Natural killer cell (primary cell): Measurements from ENCODE around the gene TXNRD3. TPM values are rescaled to one million over a fixed set of nuclear protein-coding genes. Genes with fewer than 3 reads are reported as not detected.

Experiments used
- ATAC-seq, 3 donors: fragments of 150-1000 bp in 2 of 3; fragments of 200-7000 bp in 1 of 3; cut with Tn5 transposase; 1 replicate in 1 of 3; 2 replicates in 2 of 3; pipeline ENCODE4 v1.10.0; 2021; ENCODE audit warnings: mild to moderate bottlenecking in 2 of 3, moderate library complexity in 2 of 3
- DNase-seq, 2 donors: peaks; one replicate each; pipeline versions ENCODE4 v3.0.0 to v3.0.0-alpha.2; 2013 to 2021; ENCODE audit warnings: mixed read lengths in 1 of 2
- H3K27ac ChIP-seq: one replicate; pipeline ENCODE4 v1.5.1; 2013; ENCODE audit warnings: mild to moderate bottlenecking, low read length
- H3K27me3 ChIP-seq: one replicate; pipeline ENCODE4 v1.6.1; 2013; ENCODE audit warnings: low read length; ENCODE audit not compliant: control insufficient read depth, insufficient read depth
- H3K36me3 ChIP-seq: one replicate; pipeline ENCODE4 v1.6.1; 2013; ENCODE audit warnings: low read length; ENCODE audit not compliant: control insufficient read depth, insufficient read depth
- H3K4me1 ChIP-seq: one replicate; pipeline ENCODE4 v1.6.1; 2013; ENCODE audit warnings: low read length; ENCODE audit not compliant: control insufficient read depth, insufficient read depth
- H3K4me3 ChIP-seq: one replicate; pipeline ENCODE4 v1.5.1; 2013; ENCODE audit warnings: low read length
- H3K9me3 ChIP-seq: one replicate; pipeline ENCODE4 v1.6.1; 2013; ENCODE audit warnings: low read length; ENCODE audit not compliant: control insufficient read depth, insufficient read depth
- H3K27ac Mint-ChIP-seq, 2 donors: one replicate each; pipeline ENCODE4 v1.8.0; 2022; ENCODE audit warnings: mild to moderate bottlenecking in 2 of 2, mixed read lengths in 2 of 2, moderate library complexity in 1 of 2
- H3K27me3 Mint-ChIP-seq, 2 donors: one replicate each; pipeline ENCODE4 v1.8.0; 2022; ENCODE audit warnings: low read depth in 2 of 2, mixed read lengths in 2 of 2
- H3K36me3 Mint-ChIP-seq: one replicate; pipeline ENCODE4 v1.8.0; 2022; ENCODE audit warnings: mixed read lengths
- H3K4me1 Mint-ChIP-seq, 2 donors: one replicate each; pipeline ENCODE4 v1.8.0; 2022; ENCODE audit warnings: mixed read lengths in 2 of 2
- H3K4me3 Mint-ChIP-seq: one replicate; pipeline ENCODE4 v1.8.0; 2022; ENCODE audit warnings: mild to moderate bottlenecking, moderate library complexity, mixed read lengths
- H3K9me3 Mint-ChIP-seq, 2 donors: one replicate each; pipeline ENCODE4 v1.8.0; 2022; ENCODE audit warnings: mixed read lengths in 2 of 2
- WGBS: methylation state at CpG from one replicate; pipeline ENCODE4 v1.1.7; 2013; ENCODE audit warnings: missing lambda C conversion rate; ENCODE audit not compliant: insufficient coverage; 5-methylcytosine and 5-hydroxymethylcytosine counted together
- intact Hi-C: fragments of 100-400 bp; cut with micrococcal nuclease; formaldehyde crosslinking; loops from one replicate; pipeline ENCODE4 v1.14.2; 2022
- total RNA-seq, 4 donors: library from RNA; stranded (reverse); fragments of 120-200 nt in 1 of 4; gene quantifications; one replicate each; pipeline versions ENCODE4 v1.2.3 to v1.2.4, GENCODE V29; 2013 to 2022
- TF ChIP-seq, protein P1 (sequence below): fragments of 200-600 bp; IDR thresholded peaks from one replicate; pipeline ENCODE4 v1.8.0; 2022; ENCODE audit warnings: antibody characterized with exemption

Gene TXNRD3
- total RNA-seq, 3 donors from 2014 or later (not counting 1 experiment from before 2014, with no cell fraction given), result 0.77 to 1.1 (median 0.80) TPM

DNA sequence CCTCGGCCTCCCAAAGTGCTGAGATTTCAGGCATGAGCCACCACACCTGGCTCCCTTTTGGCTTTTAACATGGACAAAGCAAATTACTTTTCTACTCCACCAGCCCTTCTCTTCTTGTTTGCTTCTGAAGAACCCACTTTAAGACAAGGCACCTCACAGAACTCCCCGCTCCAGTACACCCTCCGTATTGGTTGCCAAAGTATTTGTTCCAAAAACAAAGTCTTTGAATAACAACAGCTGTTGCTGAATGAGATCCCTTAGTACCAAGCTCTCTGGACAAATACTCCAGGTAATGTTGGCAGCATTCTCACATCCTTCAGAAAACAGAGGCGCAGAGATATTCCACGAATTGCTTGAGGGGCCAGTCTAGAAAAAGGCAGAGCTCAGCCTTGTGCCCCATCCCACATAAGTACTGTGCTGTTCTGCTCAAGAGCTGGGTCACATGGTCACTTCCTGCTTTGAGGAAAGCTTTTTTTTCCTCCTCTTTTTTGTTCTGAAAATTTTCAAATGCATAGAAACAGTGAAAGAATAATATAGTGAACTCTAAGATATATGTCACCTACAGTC lies 41.9 kb upstream of the TXNRD3 start:
- TF ChIP-seq, protein P1, sequence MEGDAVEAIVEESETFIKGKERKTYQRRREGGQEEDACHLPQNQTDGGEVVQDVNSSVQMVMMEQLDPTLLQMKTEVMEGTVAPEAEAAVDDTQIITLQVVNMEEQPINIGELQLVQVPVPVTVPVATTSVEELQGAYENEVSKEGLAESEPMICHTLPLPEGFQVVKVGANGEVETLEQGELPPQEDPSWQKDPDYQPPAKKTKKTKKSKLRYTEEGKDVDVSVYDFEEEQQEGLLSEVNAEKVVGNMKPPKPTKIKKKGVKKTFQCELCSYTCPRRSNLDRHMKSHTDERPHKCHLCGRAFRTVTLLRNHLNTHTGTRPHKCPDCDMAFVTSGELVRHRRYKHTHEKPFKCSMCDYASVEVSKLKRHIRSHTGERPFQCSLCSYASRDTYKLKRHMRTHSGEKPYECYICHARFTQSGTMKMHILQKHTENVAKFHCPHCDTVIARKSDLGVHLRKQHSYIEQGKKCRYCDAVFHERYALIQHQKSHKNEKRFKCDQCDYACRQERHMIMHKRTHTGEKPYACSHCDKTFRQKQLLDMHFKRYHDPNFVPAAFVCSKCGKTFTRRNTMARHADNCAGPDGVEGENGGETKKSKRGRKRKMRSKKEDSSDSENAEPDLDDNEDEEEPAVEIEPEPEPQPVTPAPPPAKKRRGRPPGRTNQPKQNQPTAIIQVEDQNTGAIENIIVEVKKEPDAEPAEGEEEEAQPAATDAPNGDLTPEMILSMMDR, result no peak
- no peak overlapping the region for H3K4me3 ChIP-seq
- no peak for ATAC-seq
- H3K27ac ChIP-seq, result no peak overlapping the region
- no peaks in the 10 kb centered on the region for H3K9me3 ChIP-seq
- H3K4me1 Mint-ChIP-seq, result no peaks in the 10 kb centered on the region
- no peak overlapping the region for H3K4me3 Mint-ChIP-seq
- 83% methylated on average over 5 of the region's 5 CpGs for WGBS
- no peak overlapping the region for H3K27ac Mint-ChIP-seq
- H3K9me3 Mint-ChIP-seq, result no peaks in the 10 kb centered on the region
- no peaks in the 10 kb centered on the region for H3K36me3 ChIP-seq
- H3K4me1 ChIP-seq, result no peaks in the 10 kb centered on the region
- no peak for DNase-seq
- no peaks in the 10 kb centered on the region for H3K36me3 Mint-ChIP-seq
- intact Hi-C loops, result no loop called here
- H3K27me3 Mint-ChIP-seq, result peaks cover 42 to 53% of the 10 kb centered on the region in 2 donors
- H3K27me3 ChIP-seq, result peaks cover 2% of the 10 kb centered on the region

DNA sequence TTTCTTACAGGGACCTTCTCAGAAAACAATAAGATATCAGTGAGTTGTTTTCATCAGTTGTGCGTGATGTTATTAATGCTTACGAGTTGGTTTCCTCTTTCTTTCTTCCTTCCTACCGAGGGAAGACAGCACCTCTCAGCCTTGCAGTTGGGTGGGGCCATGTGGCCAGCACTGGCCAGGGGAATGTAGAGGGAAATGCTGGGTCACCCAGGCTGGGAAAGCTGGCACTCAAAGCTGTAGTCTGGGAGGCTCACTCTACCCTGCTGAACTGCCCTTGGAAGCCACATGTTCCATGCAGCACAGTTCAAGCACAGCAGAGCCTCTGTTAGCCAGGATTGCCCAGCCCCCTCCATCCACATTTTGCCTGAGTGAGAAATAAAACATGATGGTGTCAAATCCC lies 39.0 kb upstream of the TXNRD3 start:
- Histone ChIP-seq H3K4me3 (no peak overlapping the region), H3K9me3 (no peaks in the 10 kb centered on the region), H3K27me3 (no peaks in the 10 kb centered on the region), H3K4me1 (no peaks in the 10 kb centered on the region), H3K36me3 (no peaks in the 10 kb centered on the region), H3K27ac (no peak overlapping the region)
- Mint-ChIP-seq H3K27me3 (peaks cover 32 to 34% of the 10 kb centered on the region in 2 donors), H3K9me3 (no peaks in the 10 kb centered on the region), H3K4me3 (no peak overlapping the region), H3K27ac (no peak overlapping the region), H3K36me3 (no peaks in the 10 kb centered on the region), H3K4me1 (no peaks in the 10 kb centered on the region)
- intact Hi-C loops, result no loop called here
- ATAC-seq, result no peak
- 17% methylated on average over 2 of the region's 3 CpGs for WGBS
- TF ChIP-seq, protein P1, result no peak
- no peak for DNase-seq

DNA sequence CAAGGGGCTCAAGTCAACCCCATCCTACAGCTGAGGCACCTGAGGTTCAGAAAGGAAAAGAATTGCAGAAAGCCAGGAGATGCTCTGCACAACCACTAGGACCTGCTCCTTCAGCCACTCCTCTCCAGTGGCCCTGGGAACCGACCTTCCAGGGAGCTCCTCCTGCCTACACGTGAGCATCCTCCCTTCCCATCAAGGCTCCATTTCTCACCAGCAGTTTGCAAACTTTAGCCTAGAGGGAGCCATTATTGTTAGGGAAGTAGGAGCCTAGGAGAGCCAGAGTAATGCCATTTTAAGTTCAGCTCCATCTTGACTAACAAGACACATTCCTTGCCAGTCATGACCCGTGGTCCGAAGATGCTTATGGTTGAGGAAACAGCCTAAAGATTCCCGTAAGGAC lies 37.9 kb upstream of the TXNRD3 start:
- peaks cover 28 to 32% of the 10 kb centered on the region in 2 donors for H3K27me3 Mint-ChIP-seq
- 86% methylated on average over 4 of the region's 5 CpGs for WGBS

More for the DNA sequence above, 37.9 kb upstream of the TXNRD3 start:
- no peak overlapping the region for H3K27ac Mint-ChIP-seq
- ATAC-seq, result no peak
- TF ChIP-seq, protein P1, result no peak
- Histone ChIP-seq H3K9me3 (no peaks in the 10 kb centered on the region), H3K36me3 (no peaks in the 10 kb centered on the region), H3K27me3 (no peaks in the 10 kb centered on the region), H3K27ac (no peak overlapping the region), H3K4me1 (no peaks in the 10 kb centered on the region), H3K4me3 (no peak overlapping the region)
- H3K36me3 Mint-ChIP-seq, result no peaks in the 10 kb centered on the region
- H3K4me1 Mint-ChIP-seq, result no peaks in the 10 kb centered on the region
- intact Hi-C loops, result no loop called here
- H3K4me3 Mint-ChIP-seq, result no peak overlapping the region
- DNase-seq, result no peak
- H3K9me3 Mint-ChIP-seq, result no peaks in the 10 kb centered on the region
